HepG2 (cell line): ENCODE data around the gene ANKRD42. TPM values are rescaled to one million over a fixed set of nuclear protein-coding genes. Genes with fewer than 3 reads are reported as not detected.

Experiments used
- AGO1 ChIP-seq: fragments of 200-400 bp; formaldehyde crosslinking; IDR thresholded peaks from 2 replicates; pipeline ENCODE4 v1.6.1; 2017; ENCODE audit warnings: mild to moderate bottlenecking, low read depth, low read length, moderate library complexity; ENCODE audit not compliant: poor library complexity, severe bottlenecking
- CREBL2 ChIP-seq: sonication (generic); formaldehyde crosslinking; IDR thresholded peaks from 2 replicates; pipeline ENCODE4 v1.8.1; 2023; ENCODE audit warnings: missing genetic modification reagents, mild to moderate bottlenecking, borderline replicate concordance
- HNF4A ChIP-seq: sonication (generic); formaldehyde crosslinking; IDR thresholded peaks from 2 replicates; pipeline ENCODE4 v1.4.0; 2020; ENCODE audit warnings: missing genetic modification reagents
- KLF12 ChIP-seq: sonication (generic); formaldehyde crosslinking; IDR thresholded peaks from 2 replicates; pipeline ENCODE4 v1.4.0; 2020; ENCODE audit warnings: missing genetic modification reagents, borderline replicate concordance
- KMT2B ChIP-seq: IDR thresholded peaks from 2 replicates; pipeline ENCODE4 v1.6.1; 2016; ENCODE audit warnings: missing genetic modification reagents, missing compliant biosample characterization
- MATR3 ChIP-seq: sonication (generic); formaldehyde crosslinking; IDR thresholded peaks from 2 replicates; pipeline ENCODE4 v1.4.0; 2020; ENCODE audit warnings: missing genetic modification reagents
- MEF2D ChIP-seq: sonication (generic); formaldehyde crosslinking; IDR thresholded peaks from 2 replicates; pipeline ENCODE4 v1.5.1; 2020; ENCODE audit warnings: mild to moderate bottlenecking, missing genetic modification reagents
- MYC ChIP-seq: sonication (generic); formaldehyde crosslinking; IDR thresholded peaks from 2 replicates; pipeline ENCODE4 v1.9.0; 2021; ENCODE audit warnings: missing genetic modification reagents, borderline replicate concordance
- NR0B2 ChIP-seq: sonication (generic); formaldehyde crosslinking; IDR thresholded peaks from 2 replicates; pipeline ENCODE4 v1.4.0; 2020; ENCODE audit warnings: mild to moderate bottlenecking, missing genetic modification reagents
- PITX1 ChIP-seq: sonication (generic); formaldehyde crosslinking; IDR thresholded peaks from 2 replicates; pipeline ENCODE4 v1.5.1; 2020; ENCODE audit warnings: mild to moderate bottlenecking, missing genetic modification reagents
- PRMT3 ChIP-seq: sonication (generic); formaldehyde crosslinking; IDR thresholded peaks from 2 replicates; pipeline ENCODE4 v1.8.1; 2022; ENCODE audit warnings: low read depth, mild to moderate bottlenecking, moderate library complexity, missing genetic modification reagents, borderline replicate concordance
- THAP9 ChIP-seq: sonication (generic); formaldehyde crosslinking; IDR thresholded peaks from 2 replicates; pipeline ENCODE4; 2020; ENCODE audit warnings: missing genetic modification reagents, mild to moderate bottlenecking, borderline replicate concordance
- TOE1 ChIP-seq: sonication (generic); formaldehyde crosslinking; IDR thresholded peaks from 2 replicates; pipeline ENCODE4 v1.4.0; 2020; ENCODE audit warnings: mild to moderate bottlenecking, missing genetic modification reagents
- TSC22D2 ChIP-seq: sonication (generic); formaldehyde crosslinking; IDR thresholded peaks from 2 replicates; pipeline ENCODE4 v1.5.1; 2020; ENCODE audit warnings: missing genetic modification reagents, mild to moderate bottlenecking, borderline replicate concordance
- XRCC5 ChIP-seq: fragments of 200-400 bp; formaldehyde crosslinking; optimal IDR thresholded peaks from 2 replicates; pipeline ENCODE3; 2017; ENCODE audit warnings: mild to moderate bottlenecking, low read length
- ZBTB20 ChIP-seq: sonication (generic); formaldehyde crosslinking; IDR thresholded peaks from 2 replicates; pipeline ENCODE4 v1.8.1; 2023; ENCODE audit warnings: missing genetic modification reagents, low read depth, mild to moderate bottlenecking, borderline replicate concordance
- ZMAT5 ChIP-seq: sonication (generic); formaldehyde crosslinking; IDR thresholded peaks from 2 replicates; pipeline ENCODE4 v1.5.0; 2020; ENCODE audit warnings: mild to moderate bottlenecking, low read depth, missing genetic modification reagents, borderline replicate concordance
- ZNF3 ChIP-seq: IDR thresholded peaks from 2 replicates; pipeline ENCODE4 v1.7.0; 2017; ENCODE audit warnings: inconsistent platforms
- ZNF33B ChIP-seq: sonication (generic); formaldehyde crosslinking; IDR thresholded peaks from 2 replicates; pipeline ENCODE4 v1.5.1; 2020; ENCODE audit warnings: mild to moderate bottlenecking, missing genetic modification reagents
- ZNF598 ChIP-seq: sonication (generic); formaldehyde crosslinking; IDR thresholded peaks from 2 replicates; pipeline ENCODE4 v1.5.1; 2020; ENCODE audit warnings: mild to moderate bottlenecking, missing genetic modification reagents, borderline replicate concordance
- ZNF792 ChIP-seq: IDR thresholded peaks from 2 replicates; pipeline ENCODE4 v1.6.1; 2016
- polyA plus RNA-seq, 8 experiments: library from polyadenylated mRNA; depleted of rRNA in 3 of 8; stranded (reverse) in 7 of 8; unstranded in 1 of 8; fragments of >200 nt; fragmentation: Illumina TruSeq in 4 of 8; extraction: Trizol in 4 of 8; gene quantifications; 2 replicates each; pipeline versions ENCODE4 v1.2.1 to v1.2.3, GENCODE V29; 2011 to 2016; ENCODE audit warnings: low read depth in 4 of 8, missing spikeins in 1 of 8, mixed read lengths in 1 of 8; ENCODE audit not compliant: insufficient read depth in 1 of 8
- total RNA-seq, 5 experiments: library from RNA; depleted of rRNA; stranded (reverse); fragments of >200 nt; fragmentation: Illumina TruSeq; extraction: Trizol; gene quantifications; 2 replicates each; pipeline ENCODE4 v1.2.3, GENCODE V29; 2016; ENCODE audit warnings: low read depth in 1 of 5
- TF ChIP-seq, protein P1 (sequence below): sonication (generic); formaldehyde crosslinking; IDR thresholded peaks from 2 replicates; pipeline ENCODE4 v1.4.0; 2020; ENCODE audit warnings: missing genetic modification reagents, borderline replicate concordance

The ANKRD42 gene
- total and polyA plus RNA-seq, 2 of the 13 experiments (the other 11 are each of a cell fraction or from before 2014, with no cell fraction given): 2.2 to 3.7 TPM

- TF ChIP-seq MEF2D (CRISPR knock-in tag) (no peak; the same call in 1 of the 2 replicates), CREBL2 (peak; percentile 95; the same call in 1 of the 2 replicates), PITX1 (no peak), AGO1 (no peak), XRCC5 (peak; percentile 59), MATR3 (CRISPR knock-in tag) (no peak), TOE1 (no peak), KMT2B (peak; percentile 96), TSC22D2 (CRISPR knock-in tag) (peak; percentile 59; the same call in 1 of the 2 replicates), MYC (CRISPR knock-in tag) (peak; percentile 79; the same call in 1 of the 2 replicates), ZNF3 (no peak), ZMAT5 (no peak), ZNF792 (CRISPR knock-in tag) (no peak), KLF12 (CRISPR knock-in tag) (no peak), ZBTB20 (peak; percentile 54; the same call in 1 of the 2 replicates), ZNF33B (0 out of 2 replicates have a peak, but pooled peaks have one; percentile 26), HNF4A (CRISPR knock-in tag) (no peak), ZNF598 (no peak; the same call in 1 of the 2 replicates), PRMT3 (CRISPR knock-in tag) (no peak), THAP9 (CRISPR knock-in tag) (peak; percentile 59; the same call in 1 of the 2 replicates), NR0B2 (peak; percentile 46; the same call in 1 of the 2 replicates)
- TF ChIP-seq, protein P1, sequence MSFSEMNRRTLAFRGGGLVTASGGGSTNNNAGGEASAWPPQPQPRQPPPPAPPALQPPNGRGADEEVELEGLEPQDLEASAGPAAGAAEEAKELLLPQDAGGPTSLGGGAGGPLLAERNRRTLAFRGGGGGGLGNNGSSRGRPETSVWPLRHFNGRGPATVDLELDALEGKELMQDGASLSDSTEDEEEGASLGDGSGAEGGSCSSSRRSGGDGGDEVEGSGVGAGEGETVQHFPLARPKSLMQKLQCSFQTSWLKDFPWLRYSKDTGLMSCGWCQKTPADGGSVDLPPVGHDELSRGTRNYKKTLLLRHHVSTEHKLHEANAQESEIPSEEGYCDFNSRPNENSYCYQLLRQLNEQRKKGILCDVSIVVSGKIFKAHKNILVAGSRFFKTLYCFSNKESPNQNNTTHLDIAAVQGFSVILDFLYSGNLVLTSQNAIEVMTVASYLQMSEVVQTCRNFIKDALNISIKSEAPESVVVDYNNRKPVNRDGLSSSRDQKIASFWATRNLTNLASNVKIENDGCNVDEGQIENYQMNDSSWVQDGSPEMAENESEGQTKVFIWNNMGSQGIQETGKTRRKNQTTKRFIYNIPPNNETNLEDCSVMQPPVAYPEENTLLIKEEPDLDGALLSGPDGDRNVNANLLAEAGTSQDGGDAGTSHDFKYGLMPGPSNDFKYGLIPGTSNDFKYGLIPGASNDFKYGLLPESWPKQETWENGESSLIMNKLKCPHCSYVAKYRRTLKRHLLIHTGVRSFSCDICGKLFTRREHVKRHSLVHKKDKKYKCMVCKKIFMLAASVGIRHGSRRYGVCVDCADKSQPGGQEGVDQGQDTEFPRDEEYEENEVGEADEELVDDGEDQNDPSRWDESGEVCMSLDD (CRISPR knock-in tag): no peak
Measured at GRCh38 chr11:83193315-83194280, at the start of gene ANKRD42 (continued).
